Fibroblast of skin of right biceps (primary cell): ENCODE data around the gene SOBP.

ENCODE experiments used
- DNase-seq: peaks from one replicate; pipeline ENCODE4 v3.0.0-alpha.2; 2013

Gene SOBP

DNA sequence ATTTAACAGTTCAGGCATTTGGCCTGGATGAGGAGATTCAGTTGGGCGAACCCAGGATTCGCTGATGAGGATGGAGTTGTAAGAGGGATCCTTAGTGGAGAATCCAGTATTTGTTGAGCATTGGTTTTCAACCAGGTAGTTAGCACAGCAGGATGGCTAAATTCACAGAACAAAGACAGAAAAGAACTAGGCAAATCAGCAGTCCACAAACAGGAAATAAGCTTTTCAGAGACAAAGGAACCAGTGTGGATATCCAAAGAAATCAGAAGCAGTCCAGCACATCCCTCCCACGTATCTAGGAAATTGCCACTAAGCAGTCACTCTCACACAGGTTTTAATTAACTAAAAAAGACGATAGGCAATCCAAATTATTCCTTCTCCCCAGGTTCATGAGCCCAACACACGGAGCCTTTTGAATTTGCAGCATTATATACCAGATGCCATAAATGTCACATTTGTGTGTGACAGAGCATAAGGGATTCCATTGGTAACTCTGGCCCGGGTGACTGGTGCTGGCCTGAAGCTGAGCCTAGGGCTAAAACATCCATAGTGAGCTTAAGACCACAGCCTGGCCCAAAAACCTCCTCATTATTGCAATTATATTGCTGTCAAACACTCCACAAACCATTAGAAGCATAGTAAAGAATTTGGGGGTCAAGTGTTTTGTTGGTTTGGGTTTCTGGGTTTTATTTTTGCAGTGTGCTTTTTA, 131.5 kb downstream of the SOBP start:
- no peak for DNase-seq

DNA sequence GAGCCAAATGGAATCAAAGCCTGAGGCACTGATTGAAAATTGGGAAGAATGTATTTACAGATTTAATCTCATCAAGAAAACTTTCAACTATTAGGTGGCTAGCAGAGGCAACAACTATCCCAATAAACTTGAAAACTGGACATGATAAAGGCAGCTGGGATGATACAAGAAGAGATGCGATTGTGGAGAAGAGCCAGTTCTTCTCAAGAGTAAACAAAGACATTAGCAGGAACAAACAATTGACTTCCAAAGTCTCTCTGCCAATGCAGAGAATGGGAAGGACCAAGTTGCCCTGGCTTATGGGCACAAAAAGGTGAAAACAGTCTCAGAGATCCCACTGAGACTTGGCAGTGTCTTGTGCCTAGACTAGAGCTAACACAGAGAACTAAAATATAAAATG, 132.4 kb downstream of the SOBP start:
- no peak for DNase-seq

GRCh38 chr6:107624050-107624449, 134.1 kb downstream of the SOBP start:
- DNase-seq, result no peak

DNA sequence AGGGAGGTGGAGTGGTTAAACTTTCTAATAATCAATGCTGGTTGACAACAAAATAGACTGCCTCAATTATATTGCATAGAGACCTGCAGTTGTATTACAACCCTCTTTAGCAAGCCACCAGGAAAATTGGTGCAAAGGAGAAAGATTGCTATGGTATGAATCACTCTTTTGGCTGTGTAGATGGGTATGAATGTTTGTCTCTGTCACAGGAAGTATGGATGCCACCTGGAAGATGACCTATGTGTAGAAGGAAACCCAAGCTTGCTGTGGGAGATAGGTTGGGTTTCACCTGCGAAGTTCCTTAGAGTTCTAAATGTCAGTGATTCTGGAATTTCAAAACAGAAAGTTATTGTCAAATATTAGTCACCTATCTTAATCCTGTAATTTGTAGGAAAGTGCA, 134.6 kb downstream of the SOBP start:
- peak; percentile 13 for DNase-seq

GRCh38 chr6:107625264-107625663, 135.3 kb downstream of the SOBP start:
- DNase-seq, result no peak

DNA sequence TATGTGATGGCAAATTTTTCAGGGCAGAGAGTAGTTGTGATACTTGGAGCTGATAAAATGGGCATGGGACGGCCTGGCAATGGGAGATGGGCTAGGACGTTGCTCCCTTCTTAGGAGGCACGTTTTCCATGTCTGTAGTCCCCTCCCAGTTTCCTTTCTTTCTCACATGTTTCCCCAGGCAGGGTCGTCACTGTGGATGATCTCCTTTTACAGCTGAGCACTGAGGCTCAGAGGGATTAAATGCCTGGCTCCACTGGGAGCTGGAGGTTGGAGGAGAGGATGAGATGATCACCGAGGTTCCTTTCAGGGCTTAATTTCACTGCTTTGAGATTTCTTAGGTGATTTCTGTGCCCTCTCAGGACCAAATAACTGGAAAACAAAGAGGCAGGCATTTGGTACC, 136.7 kb downstream of the SOBP start:
- DNase-seq, result no peak

DNA sequence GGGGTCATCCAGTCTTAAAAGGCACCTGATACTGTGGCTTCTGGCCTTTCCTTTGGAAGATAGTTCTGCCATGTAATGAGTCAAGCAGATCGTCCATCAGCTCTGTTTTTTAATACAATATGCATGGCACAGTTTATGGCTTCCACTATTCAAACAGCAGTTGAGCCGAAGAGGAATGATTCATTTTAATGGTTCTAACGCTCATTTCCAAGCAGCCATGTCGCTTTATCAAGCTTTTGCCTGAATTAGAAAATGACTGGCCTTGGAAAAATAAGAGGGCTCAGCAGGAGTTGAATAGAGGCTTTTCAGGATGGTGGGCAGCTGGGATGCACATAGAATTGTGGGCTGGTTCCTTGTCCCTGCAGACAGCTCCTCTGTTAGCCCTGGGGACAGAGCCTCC, 138.1 kb downstream of the SOBP start:
- DNase-seq, result no peak

DNA sequence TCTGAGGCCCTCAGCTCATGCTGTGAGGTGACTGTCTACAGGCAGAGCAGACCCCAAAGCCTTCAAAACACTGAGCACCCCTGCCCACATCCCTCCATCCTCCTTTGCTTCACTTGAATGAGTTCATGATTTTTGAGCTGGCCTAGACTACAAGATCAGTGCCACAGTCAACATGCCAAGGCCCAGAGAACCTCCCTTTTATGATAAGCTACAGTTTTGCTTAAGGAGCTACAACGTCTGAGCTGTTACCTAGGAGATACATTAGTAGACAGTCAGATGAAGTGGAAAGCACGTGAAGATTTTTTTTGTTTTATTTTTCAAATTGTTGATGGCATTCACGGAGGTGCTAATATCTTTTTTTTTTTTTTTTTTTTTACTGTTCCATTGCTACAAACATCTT, 139.0 kb downstream of the SOBP start:
- no peak for DNase-seq

DNA sequence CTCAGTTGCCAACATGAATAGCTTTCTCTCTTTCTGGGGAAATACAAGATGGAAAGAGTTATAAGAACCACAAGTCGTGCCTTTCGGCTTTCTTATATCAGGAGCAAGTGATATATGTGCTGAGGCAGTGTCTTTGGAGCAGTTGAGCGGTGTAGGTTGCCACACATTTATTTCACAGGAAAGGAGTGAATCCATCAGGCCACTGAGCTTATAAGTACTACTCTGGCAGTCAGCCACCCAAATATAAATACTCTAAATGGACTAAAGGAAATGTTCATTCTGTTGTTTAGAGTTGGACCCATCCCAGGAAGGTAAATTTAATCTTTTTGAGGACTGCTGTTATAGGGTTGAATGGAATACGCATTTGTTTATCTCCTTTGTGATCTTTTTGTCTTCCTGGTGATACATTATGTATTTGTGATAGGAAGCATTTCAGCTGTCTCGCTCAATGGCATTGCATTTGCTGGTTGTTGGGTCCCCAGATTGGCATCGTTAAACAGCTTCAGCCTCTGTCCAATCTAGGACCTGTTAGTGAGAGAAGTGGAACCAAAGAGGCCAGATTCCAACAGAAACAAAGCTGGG, 139.7 kb downstream of the SOBP start:
- no peak for DNase-seq

- DNase-seq, result no peak
Observed at GRCh38 chr6:107630348-107630977, 140.5 kb downstream of the SOBP start.

- DNase-seq, result no peak
Observed at GRCh38 chr6:107632381-107633136, 142.6 kb downstream of the SOBP start.

- DNase-seq, result no peak
Observed at GRCh38 chr6:107633680-107634323, 143.9 kb downstream of the SOBP start.

GRCh38 chr6:107634324-107635056, 144.6 kb downstream of the SOBP start:
- DNase-seq, result peak; percentile 28

- no peak for DNase-seq
Observed at GRCh38 chr6:107635057-107635515, 145.2 kb downstream of the SOBP start.

GRCh38 chr6:107636486-107636885, 146.6 kb downstream of the SOBP start:
- DNase-seq, result no peak

GRCh38 chr6:107637316-107638315, 147.7 kb downstream of the SOBP start:
- DNase-seq, result no peak

- DNase-seq, result no peak
Observed at GRCh38 chr6:107638493-107638892, 148.6 kb downstream of the SOBP start.

DNA sequence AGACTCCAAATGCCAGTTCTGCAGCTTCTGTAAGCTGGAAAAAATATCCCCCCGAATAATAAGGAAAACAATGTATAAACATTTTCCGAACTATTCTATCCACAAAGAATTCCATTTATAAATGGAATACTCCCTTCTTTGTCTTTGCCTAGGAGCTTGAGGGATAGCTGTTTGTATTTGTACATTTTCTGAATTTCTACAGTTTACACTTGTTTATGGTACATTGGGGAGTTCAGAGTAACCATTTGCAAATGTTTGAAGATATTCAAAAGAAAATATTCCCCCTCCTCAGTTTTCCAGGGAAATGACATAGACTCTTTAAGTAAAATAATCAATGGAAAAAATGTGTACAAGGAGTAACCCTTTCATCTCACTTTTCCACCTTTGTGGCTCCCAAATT, 149.6 kb downstream of the SOBP start:
- no peak for DNase-seq

- no peak for DNase-seq
Observed at GRCh38 chr6:107641071-107641470, 151.2 kb downstream of the SOBP start.

DNA sequence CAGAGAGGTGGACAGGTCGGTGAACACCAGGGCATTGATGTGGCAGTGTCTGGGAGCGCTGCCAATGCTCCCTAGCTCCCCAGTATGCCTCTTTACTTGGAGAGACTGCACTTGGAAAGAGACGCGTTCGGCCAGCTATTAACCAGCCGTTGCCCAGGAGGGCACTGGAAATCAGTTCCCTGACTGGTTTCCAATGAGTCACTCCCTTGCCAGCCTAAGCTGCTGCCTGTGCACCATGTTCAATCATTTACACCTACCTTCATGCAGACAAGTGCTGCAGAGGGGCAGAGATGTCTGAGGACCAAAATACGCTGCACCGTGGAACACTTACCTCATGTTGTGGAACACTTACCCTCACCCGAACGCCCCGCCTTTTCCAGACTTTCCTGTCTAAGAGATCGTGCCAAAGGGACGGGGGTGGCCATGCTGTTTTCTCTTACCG, 151.6 kb downstream of the SOBP start:
- DNase-seq, result no peak
